K562 treated with DMSO at 1 percent for 48 hours (cell line): ENCODE data around the gene TMEM223. TPM values are rescaled to one million over a fixed set of nuclear protein-coding genes. Genes with fewer than 3 reads are reported as not detected.

Experiments used
- total RNA-seq: library from RNA; unstranded; fragments of 300-600 nt; gene quantifications from 2 replicates; pipeline ENCODE4 v1.2.3, GENCODE V29; 2022; ENCODE audit warnings: low replicate concordance; ENCODE audit errors: extremely low read depth

Gene TMEM223, protein sequence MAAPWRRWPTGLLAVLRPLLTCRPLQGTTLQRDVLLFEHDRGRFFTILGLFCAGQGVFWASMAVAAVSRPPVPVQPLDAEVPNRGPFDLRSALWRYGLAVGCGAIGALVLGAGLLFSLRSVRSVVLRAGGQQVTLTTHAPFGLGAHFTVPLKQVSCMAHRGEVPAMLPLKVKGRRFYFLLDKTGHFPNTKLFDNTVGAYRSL
- not detected in 2 replicates for total RNA-seq

DNA sequence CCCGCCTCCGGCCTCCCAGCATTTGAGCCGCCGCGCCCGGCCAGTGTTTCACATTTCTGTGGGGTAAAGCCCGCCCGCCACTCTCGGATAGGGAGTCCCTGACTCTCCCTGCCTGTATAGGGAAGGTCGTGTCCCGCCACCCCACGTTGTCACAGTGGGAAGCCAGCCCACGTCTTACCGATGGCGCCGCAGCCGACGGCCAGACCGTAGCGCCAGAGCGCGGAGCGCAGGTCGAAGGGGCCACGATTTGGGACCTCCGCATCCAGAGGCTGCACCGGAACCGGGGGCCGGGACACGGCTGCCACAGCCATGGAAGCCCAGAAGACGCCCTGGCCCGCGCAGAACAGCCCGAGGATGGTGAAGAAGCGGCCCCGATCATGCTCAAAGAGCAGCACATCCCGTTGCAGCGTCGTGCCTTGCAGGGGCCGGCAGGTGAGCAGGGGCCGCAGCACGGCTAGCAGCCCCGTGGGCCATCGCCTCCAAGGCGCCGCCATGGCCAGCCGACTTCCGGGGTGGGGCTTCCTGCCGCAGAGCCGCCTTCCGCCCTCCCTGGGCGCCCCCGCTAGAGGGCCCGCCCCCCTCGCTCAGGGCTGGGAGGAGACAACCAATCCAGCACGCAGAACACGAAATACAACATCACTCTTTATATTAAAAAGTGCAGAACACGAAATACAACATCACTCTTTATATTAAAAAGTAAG, at the start of gene TMEM223:
Gene TMEM223 (minus strand): TSS at position 506 of the 701 bp plus-strand sequence. CDS start 12 bp downstream, at position 494.

DNA sequence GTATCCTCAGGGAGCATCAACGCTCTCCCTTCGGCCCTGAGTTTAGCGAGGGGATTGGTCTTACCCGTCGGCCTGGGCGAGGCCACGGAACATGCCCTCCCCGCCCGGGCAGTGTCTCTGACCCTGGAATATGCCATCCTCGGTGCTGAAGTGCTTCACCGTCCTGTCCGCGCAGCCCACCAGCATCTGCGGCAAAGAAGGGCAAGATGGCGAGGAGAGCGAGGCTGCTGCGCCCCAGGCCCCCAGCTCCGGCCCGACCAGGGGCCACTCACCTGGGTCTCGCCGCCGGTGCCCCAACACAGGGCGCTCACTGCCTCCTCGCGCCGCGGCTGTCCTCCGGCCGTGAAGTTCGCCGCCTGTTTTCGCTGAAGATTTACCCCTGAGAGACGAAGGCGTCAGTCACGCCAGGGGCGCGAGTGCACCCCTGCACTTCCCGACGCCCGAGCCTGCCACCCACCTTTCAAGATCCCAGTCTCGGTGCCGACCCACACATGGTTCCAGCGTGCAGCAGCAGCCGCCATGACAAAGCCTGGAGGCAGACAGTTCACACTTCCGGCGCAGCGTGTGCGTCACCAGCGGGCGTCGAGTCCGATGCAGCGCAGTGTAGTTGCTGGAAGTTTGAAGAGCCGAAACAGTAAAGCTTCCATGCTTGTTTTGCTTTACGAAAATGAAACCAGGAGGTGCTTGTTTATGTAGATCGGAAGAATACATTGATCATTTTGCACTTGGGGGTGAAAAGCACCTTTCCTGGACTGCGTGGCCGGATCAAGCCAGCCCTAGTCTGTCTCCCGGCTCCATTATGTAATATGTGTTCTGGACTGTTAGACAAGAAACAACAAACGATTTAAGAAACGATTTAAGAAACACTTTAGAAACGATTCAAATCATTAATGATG, 47.5 kb upstream of the TMEM223 start, which contains the start of gene WDR74:
Gene WDR74 (minus strand): TSS at position 541 of the 896 bp plus-strand sequence. CDS start 20 bp downstream, at position 521.

DNA sequence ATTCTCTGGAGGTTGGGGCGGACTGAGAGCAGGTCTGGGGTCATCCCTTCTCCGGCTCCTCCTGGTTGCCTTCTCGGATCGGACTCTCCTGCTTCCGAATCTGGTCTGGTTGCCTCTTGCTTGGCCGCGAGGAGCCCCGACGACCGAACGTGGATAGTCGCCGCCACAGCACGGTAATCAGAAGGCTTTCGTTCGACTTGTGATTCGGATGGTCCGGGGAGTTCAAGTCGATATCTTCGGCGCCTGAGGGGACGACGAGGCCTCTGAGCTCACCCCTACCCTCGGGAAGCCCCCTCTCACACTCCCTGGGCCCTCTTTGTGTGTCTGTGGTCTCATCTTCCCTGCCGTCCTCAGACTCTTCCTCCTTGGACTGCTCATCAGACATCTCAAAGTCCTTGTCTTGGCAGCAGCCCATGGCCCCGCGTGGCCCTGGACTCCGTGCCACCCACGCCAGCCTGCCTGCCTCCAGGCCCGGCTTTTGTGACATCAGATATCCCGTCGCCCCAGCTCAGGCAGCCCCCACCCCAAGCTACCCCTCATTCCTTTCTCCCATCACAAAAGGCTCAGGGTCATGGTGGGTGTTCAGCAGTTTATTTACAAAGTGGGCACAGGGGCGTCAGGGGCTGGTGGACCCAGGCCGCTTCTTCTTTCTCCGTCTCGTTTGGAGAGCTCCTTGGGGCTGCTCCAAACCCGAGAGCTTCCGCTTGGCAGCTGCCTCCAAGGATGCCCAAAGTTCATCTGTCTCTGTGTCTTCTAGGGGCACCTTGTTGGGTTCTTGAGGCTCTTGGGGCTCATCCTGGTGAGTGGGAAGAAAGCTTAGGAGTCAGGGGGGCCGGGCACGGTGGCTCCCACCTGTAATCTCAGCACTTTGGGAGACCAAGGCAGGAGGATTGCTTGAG, 40.8 kb upstream of the TMEM223 start, which contains the start of gene TEX54:
Gene TEX54 (minus strand): TSS at position 506 of the 899 bp plus-strand sequence.

DNA sequence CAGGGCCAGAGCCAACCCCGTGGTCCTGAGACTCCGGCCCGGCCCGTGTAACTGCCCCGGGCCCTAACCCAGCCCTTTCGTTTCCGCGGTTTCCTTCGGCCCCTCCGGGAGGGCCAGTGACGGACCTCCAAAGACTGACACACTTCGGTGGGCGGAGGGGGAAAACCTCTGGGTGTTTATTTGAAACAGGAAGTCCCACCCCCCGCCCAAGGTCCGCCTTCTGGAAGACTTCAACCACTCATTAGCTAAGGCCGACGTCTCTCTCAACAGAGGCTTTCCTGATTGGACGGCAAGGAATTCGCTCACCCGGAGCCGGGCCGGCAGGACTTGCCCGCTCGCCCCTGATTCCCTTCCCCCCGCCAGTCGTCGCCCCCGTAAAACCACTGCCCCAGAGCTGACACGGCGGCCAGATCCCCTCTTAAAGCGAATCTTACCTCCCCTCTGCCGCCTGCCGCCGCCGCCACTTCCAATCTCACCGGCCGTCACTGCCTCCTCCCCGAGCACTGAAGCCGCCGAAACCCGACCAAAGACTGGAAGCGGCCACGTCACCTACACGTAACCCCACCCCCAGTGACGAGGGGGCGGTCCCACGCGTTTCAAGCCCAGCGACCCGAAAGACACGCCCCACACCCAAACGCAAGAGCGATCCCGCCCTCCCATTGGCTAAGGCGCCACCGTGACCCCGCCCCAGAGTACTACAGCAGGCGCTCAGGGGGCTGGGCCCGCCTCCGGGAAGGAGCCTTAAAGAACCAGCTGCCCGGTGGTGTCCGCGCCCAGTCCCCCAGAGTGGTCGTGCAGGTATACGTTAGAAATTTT, 39.9 kb upstream of the TMEM223 start, which contains the start of gene STX5:
Gene STX5 (minus strand): TSS at position 532 of the 816 bp plus-strand sequence. CDS start 808 bp downstream, outside the sequence.

DNA sequence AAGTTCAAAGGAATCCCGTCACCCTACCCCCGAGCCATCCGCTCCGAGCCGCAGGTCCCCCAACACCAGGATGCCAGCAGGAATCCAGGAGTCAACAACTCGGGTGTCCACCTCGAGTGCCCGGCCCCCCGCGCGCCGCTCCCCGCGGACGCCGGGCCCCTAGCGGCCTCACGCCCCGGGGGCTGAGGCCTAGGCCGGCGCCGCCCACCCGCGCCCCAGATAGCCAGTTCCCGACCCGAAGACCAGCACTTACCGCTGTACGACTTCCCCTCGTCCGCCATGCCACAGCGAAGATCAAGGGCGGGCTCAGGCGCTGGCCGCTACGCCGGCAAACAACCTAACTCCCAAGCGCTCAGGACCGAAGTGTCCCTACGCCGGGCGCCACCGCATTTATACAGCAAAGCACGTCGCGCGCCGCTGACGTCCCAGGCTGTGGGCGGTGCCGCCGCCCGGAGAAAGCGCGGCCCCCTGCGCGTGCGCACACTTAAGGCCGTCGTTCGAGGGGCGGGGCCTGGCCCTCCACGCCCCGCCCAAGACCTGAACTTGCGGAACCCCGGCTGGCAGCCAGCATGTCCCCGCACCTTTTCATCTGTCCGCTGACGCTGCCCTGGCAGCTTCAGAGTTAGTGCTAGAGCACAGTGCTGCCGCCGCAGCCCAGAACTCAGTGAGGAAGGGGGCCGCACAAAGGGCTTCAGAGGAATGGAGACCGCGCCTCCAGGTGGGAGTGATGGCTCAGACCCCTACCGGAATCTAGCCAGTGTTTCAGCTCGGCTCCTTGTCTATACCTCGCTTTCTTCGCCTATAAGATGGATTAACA, 13.5 kb upstream of the TMEM223 start, which contains the start of gene NXF1:
Gene NXF1 (minus strand): TSS at position 365 of the 817 bp plus-strand sequence. CDS start 84 bp downstream, at position 281.

DNA sequence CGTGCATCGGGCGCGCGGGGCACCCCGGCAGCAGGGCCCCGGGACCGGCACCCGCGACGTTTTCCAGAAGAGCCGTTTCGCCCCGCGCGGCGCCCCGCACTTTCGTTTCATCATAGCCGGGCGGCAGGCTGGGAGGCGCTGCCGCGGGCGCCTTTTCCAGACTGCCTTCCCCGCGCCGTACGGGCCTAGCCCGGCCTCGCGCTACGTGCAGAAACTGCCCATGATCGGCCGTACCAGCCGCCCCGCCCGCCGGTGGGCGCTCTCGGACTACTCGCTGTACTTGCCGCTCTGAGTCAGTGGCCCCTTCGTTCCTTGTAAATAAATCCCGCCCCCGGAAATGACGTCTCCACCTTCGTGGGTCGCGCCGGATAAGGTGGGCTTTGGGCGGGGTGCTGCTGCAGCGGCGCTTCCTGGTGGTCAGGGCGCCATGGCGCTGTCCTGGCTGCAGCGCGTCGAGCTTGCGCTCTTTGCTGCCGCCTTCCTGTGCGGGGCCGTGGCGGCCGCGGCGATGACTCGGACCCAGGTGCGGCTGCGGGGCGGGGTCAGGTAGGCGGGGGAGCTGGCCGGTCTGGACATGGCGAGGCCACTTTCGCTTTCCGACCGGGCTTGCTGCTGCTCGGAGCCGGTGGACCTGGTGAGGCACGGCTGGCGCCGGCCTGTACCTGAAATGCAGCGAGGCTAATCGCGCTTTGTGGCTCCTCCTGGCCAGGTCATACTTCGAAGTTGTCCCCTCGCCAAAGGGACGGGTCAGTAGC, 4.6 kb downstream of the TMEM223 start, which contains the start of gene TMEM179B:
Gene TMEM179B (plus strand): TSS at position 398 of the 755 bp plus-strand sequence. CDS start 30 bp downstream, at position 428.

DNA sequence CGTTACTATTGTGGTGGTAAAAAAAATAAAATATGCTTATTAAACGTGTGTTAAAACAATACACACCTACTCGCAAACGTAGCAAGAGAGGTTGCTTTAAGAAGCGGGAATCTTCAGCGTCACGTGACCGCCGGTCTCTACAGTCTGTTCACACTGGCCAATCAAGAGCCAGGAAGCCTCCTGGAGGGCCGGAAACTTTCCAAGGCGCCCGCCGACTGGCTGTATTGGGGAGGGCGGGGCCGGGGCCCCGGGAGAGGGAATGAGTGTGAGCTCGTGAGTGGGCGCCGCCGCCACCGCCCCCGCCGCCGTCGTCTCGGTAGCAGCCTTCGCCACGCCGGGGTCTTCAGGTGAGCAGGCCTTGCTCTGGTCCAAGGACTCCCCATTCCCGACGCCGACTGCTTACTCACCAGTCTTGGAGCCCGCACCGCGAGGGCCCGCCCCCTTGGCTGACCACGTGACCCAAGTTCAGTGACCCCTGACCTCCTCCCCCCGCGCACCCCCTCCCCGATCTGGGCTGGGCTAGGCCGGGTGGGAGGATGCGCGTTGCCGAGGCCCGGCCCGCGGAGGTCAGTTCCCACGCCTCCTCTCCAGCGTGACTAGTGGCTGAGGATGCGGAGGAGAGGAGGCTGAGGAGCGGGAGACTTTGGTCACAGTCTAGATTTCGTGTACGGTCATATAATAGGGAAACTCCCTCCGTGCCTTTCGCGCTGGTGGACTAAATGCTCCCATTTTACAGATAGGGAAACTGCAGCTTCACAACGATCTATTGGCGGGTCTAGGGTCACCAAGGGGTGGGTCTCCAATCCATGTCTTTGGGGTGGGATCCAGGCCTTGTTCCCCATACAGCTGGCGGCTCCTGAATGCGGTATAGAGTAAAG, 20.4 kb downstream of the TMEM223 start, which contains the start of gene TAF6L:
Gene TAF6L (plus strand): TSS at position 253 of the 878 bp plus-strand sequence. CDS start 4,388 bp downstream, outside the sequence.

DNA sequence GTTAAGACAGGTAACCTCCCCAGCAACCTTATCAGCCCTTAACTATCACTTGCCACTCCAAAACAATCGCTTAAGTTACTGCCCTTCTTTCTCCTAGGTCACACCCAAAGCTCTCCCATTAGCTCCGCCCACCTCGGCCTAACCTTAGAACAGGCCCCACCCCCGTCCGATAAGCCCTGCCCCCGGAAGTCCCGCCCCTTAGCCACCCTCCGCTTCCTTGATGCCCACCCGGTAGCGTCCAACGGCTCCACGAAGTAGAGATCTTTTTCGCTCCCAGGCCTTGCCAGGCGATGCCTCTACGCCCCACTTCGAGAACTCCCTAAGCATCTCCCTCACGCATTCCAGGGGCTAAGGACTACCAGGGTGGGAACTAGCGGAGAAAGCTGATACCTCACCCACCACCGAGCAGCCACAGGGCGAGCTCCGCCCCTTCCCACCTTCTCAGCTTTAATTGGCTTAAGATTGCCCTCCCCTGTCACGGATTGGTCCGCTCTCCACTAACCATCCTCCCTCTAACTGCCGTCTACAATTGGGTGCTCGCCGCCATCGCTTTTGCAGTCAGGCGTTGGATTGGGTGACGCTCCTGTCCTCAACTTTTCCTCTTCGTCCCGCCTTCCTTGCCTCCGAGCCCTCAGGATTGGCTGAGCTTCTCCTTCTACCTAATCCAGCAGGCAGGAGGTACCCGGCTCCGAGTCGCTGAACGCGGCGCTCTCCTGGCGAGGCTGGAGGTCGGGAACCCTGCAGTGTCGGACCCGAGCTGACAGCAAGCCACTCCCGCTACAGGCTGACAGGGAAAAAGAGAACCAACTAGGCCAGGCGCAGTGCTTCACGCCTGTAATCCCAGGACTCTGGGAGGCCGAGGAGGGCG, 37.8 kb downstream of the TMEM223 start, which contains the start of gene ZBTB3:
Gene ZBTB3 (minus strand): TSS at position 425 of the 868 bp plus-strand sequence. CDS start 496 bp downstream, outside the sequence.

Other genes with a start within 250 kb of the TMEM223 start
- gene AHNAK, start 245.2 kb downstream of the TMEM223 start, total RNA-seq, result not detected in 2 replicates
- gene EEF1G, start 218.1 kb downstream of the TMEM223 start, total RNA-seq, result 2,176 and 4,535 TPM in 2 replicates
- not detected in 2 replicates for gene TUT1, start 200.5 kb downstream of the TMEM223 start, total RNA-seq
- not detected in 2 replicates for gene MTA2, start 190.1 kb downstream of the TMEM223 start, total RNA-seq
- gene EML3, start 179.2 kb downstream of the TMEM223 start, total RNA-seq, result not detected in 2 replicates
- gene ROM1, start 178.7 kb downstream of the TMEM223 start, total RNA-seq, result not detected in 2 replicates
- gene B3GAT3, start 170.0 kb downstream of the TMEM223 start, total RNA-seq, result not detected in 2 replicates
- 252 TPM in 1 of 2 replicates, not detected in the other for gene GANAB, start 145.4 kb downstream of the TMEM223 start, total RNA-seq
- not detected in 2 replicates for gene INTS5, start 138.7 kb downstream of the TMEM223 start, total RNA-seq
- gene C11orf98, start 126.8 kb downstream of the TMEM223 start, total RNA-seq, result not detected in 2 replicates
- gene CSKMT, start 126.7 kb downstream of the TMEM223 start, total RNA-seq, result not detected in 2 replicates
- not detected in 2 replicates for gene UQCC3, start 120.3 kb downstream of the TMEM223 start, total RNA-seq
- gene LBHD1, start 119.7 kb downstream of the TMEM223 start, total RNA-seq, result not detected in 2 replicates
- 582 TPM in 1 of 2 replicates, not detected in the other for gene UBXN1, start 112.9 kb downstream of the TMEM223 start, total RNA-seq
- not detected in 2 replicates for gene LRRN4CL, start 102.5 kb downstream of the TMEM223 start, total RNA-seq
- gene BSCL2, start 84.6 kb downstream of the TMEM223 start, total RNA-seq, result not detected in 2 replicates
- not detected in 2 replicates for gene GNG3, start 84.3 kb downstream of the TMEM223 start, total RNA-seq
- gene HNRNPUL2, start 64.5 kb downstream of the TMEM223 start, total RNA-seq, result not detected in 2 replicates
- not detected in 2 replicates for gene TTC9C, start 63.5 kb downstream of the TMEM223 start, total RNA-seq
- not detected in 2 replicates for gene ZBTB3, start 37.8 kb downstream of the TMEM223 start, total RNA-seq
- not detected in 2 replicates for gene POLR2G, start 30.4 kb downstream of the TMEM223 start, total RNA-seq
- gene TAF6L, start 20.6 kb downstream of the TMEM223 start, total RNA-seq, result not detected in 2 replicates
- not detected in 2 replicates for gene TMEM179B, start 4.6 kb downstream of the TMEM223 start, total RNA-seq
- not detected in 2 replicates for gene NXF1, start 13.4 kb upstream of the TMEM223 start, total RNA-seq
- gene STX5, start 40.0 kb upstream of the TMEM223 start, total RNA-seq, result 493 TPM in 1 of 2 replicates, not detected in the other
- not detected in 2 replicates for gene TEX54, start 40.8 kb upstream of the TMEM223 start, total RNA-seq
- gene WDR74, start 47.6 kb upstream of the TMEM223 start, total RNA-seq, result not detected in 2 replicates
- gene SLC3A2, start 88.9 kb upstream of the TMEM223 start, total RNA-seq, result 454 and 648 TPM in 2 replicates
- not detected in 2 replicates for gene CHRM1, start 129.4 kb upstream of the TMEM223 start, total RNA-seq
- not detected in 2 replicates for gene SLC22A6, start 193.0 kb upstream of the TMEM223 start, total RNA-seq
- gene SLC22A8, start 223.8 kb upstream of the TMEM223 start, total RNA-seq, result not detected in 2 replicates